ENCODE data around the gene AGER. TPM values are rescaled to one million over a fixed set of nuclear protein-coding genes. Genes with fewer than 3 reads are reported as not detected.

Gene AGER
- total and polyA plus RNA-seq, 2 of the 4 experiments (the other 2 are of a cell fraction): 0.18 to 4.2 TPM

GRCh38 chr6:32181148-32181702 is 2.8 kb downstream of the AGER start:
- H3K4me1 ChIP-seq (ENCODE audit: control insufficient read depth, insufficient read depth, low read length): peaks cover 4% of the 10 kb centered on the region
- POLR2A ChIA-PET (ENCODE audit: unreplicated experiment): interaction anchor here (0.6 kb wide), 1 partner anchor 790 kb away, joined by 9 read pairs; no protein-coding TSS in a partner anchor
- no peak overlapping the region for H3K27ac ChIP-seq (ENCODE audit: insufficient read depth, low read length)
- H4K20me1 ChIP-seq (ENCODE audit: insufficient read depth, low read length): peaks cover 3% of the 10 kb centered on the region; the same call in 1 of the 2 replicates
- dilution Hi-C loops (cut with HindIII; ENCODE audit: low sequenced_read_pairs, unreplicated experiment) (no loop called here), intact Hi-C loops (cut with micrococcal nuclease) (no loop called here), in situ Hi-C loops (cut with MboI; ENCODE audit: low sequenced_read_pairs) (loop anchor here (25.0 kb wide), 1 partner anchor 781 kb away; the partner anchor contains the start of genes BRD2 and HLA-DMA)
- H4K91ac ChIP-seq (ENCODE audit: insufficient read depth, low read depth, low read length): no peak overlapping the region
- BruUV-seq (replicated peaks): no TSS peak
- H4K5ac ChIP-seq (ENCODE audit: low read depth, low read length): no peak overlapping the region
- no peak overlapping the region for H4K8ac ChIP-seq (ENCODE audit: low read depth in 2 of 2, low read length in 2 of 2)
- CTCF ChIA-PET: no interaction called here
- no peak overlapping the region for H3K23ac ChIP-seq (ENCODE audit: low read depth, low read length)
- H3K36me3 ChIP-seq (ENCODE audit: control insufficient read depth, insufficient read depth, low read length): peaks cover 21% of the 10 kb centered on the region; the same call in 1 of the 2 replicates
- no CpG with 5 or more reads among the region's 15 CpGs for WGBS, 2 experiments (ENCODE audit: extremely low coverage in 2 of 2, insufficient read length in 1 of 2)
- no peak overlapping the region for H3K18ac ChIP-seq (ENCODE audit: low read depth, low read length)
- H3K9me3 ChIP-seq (ENCODE audit: control insufficient read depth, insufficient read depth, low read length): no peaks in the 10 kb centered on the region
- TF ChIP-seq BHLHE40 (IDR thresholded peaks at IDR 0.05; ENCODE audit: low read depth, low read length): no peak
- TF ChIP-seq RFX5 (IDR thresholded peaks at IDR 0.05; ENCODE audit: low read depth, low read length): no peak
- no peak for TF ChIP-seq SMC3 (IDR thresholded peaks at IDR 0.05; ENCODE audit: low read depth, low read length)
- no peak for TF ChIP-seq NFE2L2 (IDR thresholded peaks at IDR 0.05; ENCODE audit: low read depth, low read length)
- no peak for TF ChIP-seq USF2 (IDR thresholded peaks at IDR 0.05; ENCODE audit: low read depth, low read length)
- no peak for TF ChIP-seq RCOR1 (IDR thresholded peaks at IDR 0.05; ENCODE audit: insufficient replicate concordance, low read length)
- no peak for TF ChIP-seq ELK1 (IDR thresholded peaks at IDR 0.05; ENCODE audit: borderline replicate concordance, low read depth, low read length)
- TF ChIP-seq RAD21 (IDR thresholded peaks at IDR 0.05; ENCODE audit: low read length): no peak
- TF ChIP-seq CEBPB (IDR thresholded peaks at IDR 0.05; ENCODE audit: low read depth, low read length): no peak
- TF ChIP-seq MXI1 (IDR thresholded peaks at IDR 0.05; ENCODE audit: borderline replicate concordance, low read depth, low read length): no peak
- TF ChIP-seq CHD1 (IDR thresholded peaks at IDR 0.05; ENCODE audit: low read depth, low read length): no peak
- TF ChIP-seq POLR2A (IDR thresholded peaks at IDR 0.05; ENCODE audit: low read depth, low read length): no peak
- no peak for TF ChIP-seq MAFK (IDR thresholded peaks at IDR 0.05; ENCODE audit: low read depth, low read length)
- TF ChIP-seq MAZ (IDR thresholded peaks at IDR 0.05; ENCODE audit: borderline replicate concordance, low read depth, low read length): no peak
- no peak for TF ChIP-seq FOS (IDR thresholded peaks at IDR 0.05; ENCODE audit: low read depth, low read length)
- TF ChIP-seq CTCF (conservative IDR thresholded peaks at IDR 0.05; ENCODE audit: low read depth, low read length): no peak
- no peak overlapping the region for H3K4me2 ChIP-seq (ENCODE audit: low read depth, low read length)
- H3K4ac ChIP-seq (ENCODE audit: low read depth, low read length): no peak overlapping the region
- H2AFZ ChIP-seq (replicated peaks; ENCODE audit: low read length, poor library complexity): no peak overlapping the region
- no peak overlapping the region for H3K14ac ChIP-seq (replicated peaks; ENCODE audit: low read depth, low read length)
- no peak overlapping the region for H3K56ac ChIP-seq (ENCODE audit: extremely low read depth, insufficient read depth, low read length)
- H3K9ac ChIP-seq (ENCODE audit: low read depth, low read length): no peak overlapping the region
- H3K4me3 ChIP-seq (ENCODE audit: insufficient read depth, low read depth, low read length): no peak overlapping the region
- no peak overlapping the region for H2BK5ac ChIP-seq (ENCODE audit: low read depth, low read length, poor library complexity, severe bottlenecking)
- H3K9me1 ChIP-seq (ENCODE audit: insufficient read depth, low read length): peaks cover 15% of the 10 kb centered on the region
- DNase-seq (no peak), ATAC-seq (ENCODE audit: low read depth) (no peak)
- H2BK120ac ChIP-seq (ENCODE audit: low read depth, low read length): no peak overlapping the region
- no peaks in the 10 kb centered on the region for H3K27me3 ChIP-seq (ENCODE audit: control insufficient read depth, insufficient read depth, low read length)
- no peak overlapping the region for H2BK20ac ChIP-seq (ENCODE audit: low read depth, low read length)
- H2AK9ac ChIP-seq (replicated peaks; ENCODE audit: low read depth, low read length, poor library complexity): no peak overlapping the region
- H3K79me1 ChIP-seq (ENCODE audit: low read depth in 1 of 2, low read length in 2 of 2): peaks cover 8 to 36% of the 10 kb centered on the region in 2 experiments
- H2BK15ac ChIP-seq (ENCODE audit: low read depth, low read length): no peak overlapping the region
- H2AK5ac ChIP-seq (ENCODE audit: low read depth, low read length): no peak overlapping the region

All from IMR-90 (cell line).